ENCODE measurements around the gene AK5.
A peak's percentile ranks its signal among the peaks of the same experiment; 100 is the strongest.
"Not testable (repeated sequence)": the region's sequence is repeated elsewhere in the genome, so short reads cannot be mapped to it uniquely, and the experiment has no call there.

Gene AK5

GRCh38 chr1:77498918-77499317, 217.1 kb downstream of the AK5 start:
- DNase-seq (ENCODE audit: low read depth in 2 of 2, low spot score in 1 of 2) = no peak

- no peak for DNase-seq (ENCODE audit: low read depth in 2 of 2, low spot score in 1 of 2)
These were observed 217.6 kb downstream of the AK5 start for GRCh38 chr1:77499466-77499865.

GRCh38 chr1:77504986-77505385, 223.2 kb downstream of the AK5 start:
- no peak for DNase-seq (ENCODE audit: low read depth in 2 of 2, low spot score in 1 of 2)

GRCh38 chr1:77506771-77507170, 225.0 kb downstream of the AK5 start:
- no peak for DNase-seq (ENCODE audit: low read depth in 2 of 2, low spot score in 1 of 2)

GRCh38 chr1:77509051-77509492, 227.3 kb downstream of the AK5 start:
- DNase-seq (ENCODE audit: low read depth in 2 of 2, low spot score in 1 of 2) = no peak

GRCh38 chr1:77509898-77510297, 228.1 kb downstream of the AK5 start:
- DNase-seq (ENCODE audit: low read depth in 2 of 2, low spot score in 1 of 2) = no peak

GRCh38 chr1:77511440-77511840, 229.6 kb downstream of the AK5 start:
- no peak for DNase-seq (ENCODE audit: low read depth in 2 of 2, low spot score in 1 of 2)

GRCh38 chr1:77512650-77513049, 230.8 kb downstream of the AK5 start:
- not testable (repeated sequence) for DNase-seq (ENCODE audit: low read depth in 2 of 2, low spot score in 1 of 2)

- no peak for DNase-seq (ENCODE audit: low read depth in 2 of 2, low spot score in 1 of 2)
These were observed 232.3 kb downstream of the AK5 start for GRCh38 chr1:77513839-77514763.

GRCh38 chr1:77514921-77515776, 233.3 kb downstream of the AK5 start:
- DNase-seq (ENCODE audit: low read depth in 2 of 2, low spot score in 1 of 2) = no peak

- no peak for DNase-seq (ENCODE audit: low read depth in 2 of 2, low spot score in 1 of 2)
These were observed 234.3 kb downstream of the AK5 start for GRCh38 chr1:77516106-77516505.

- no peak for DNase-seq (ENCODE audit: low read depth in 2 of 2, low spot score in 1 of 2)
These were observed 242.2 kb downstream of the AK5 start for GRCh38 chr1:77524038-77524437.

- DNase-seq (ENCODE audit: low read depth in 2 of 2, low spot score in 1 of 2) = not testable (repeated sequence)
These were observed 249.3 kb downstream of the AK5 start for GRCh38 chr1:77531149-77531548.

- DNase-seq (ENCODE audit: low read depth in 2 of 2, low spot score in 1 of 2) = not testable (repeated sequence)
These were observed 249.9 kb downstream of the AK5 start for GRCh38 chr1:77531596-77532280.

- no peak for DNase-seq (ENCODE audit: low read depth in 2 of 2, low spot score in 1 of 2)
These were observed 250.8 kb downstream of the AK5 start for GRCh38 chr1:77532641-77533040.

GRCh38 chr1:77533660-77534305, 252.0 kb downstream of the AK5 start:
- DNase-seq (ENCODE audit: low read depth in 2 of 2, low spot score in 1 of 2) = peak; percentile 7 to 26

GRCh38 chr1:77534456-77534855, 252.6 kb downstream of the AK5 start:
- DNase-seq (ENCODE audit: low read depth in 2 of 2, low spot score in 1 of 2) = no peak

- no peak for DNase-seq (ENCODE audit: low read depth in 2 of 2, low spot score in 1 of 2)
These were observed 255.0 kb downstream of the AK5 start for GRCh38 chr1:77536813-77537212.

GRCh38 chr1:77538956-77539518, 257.2 kb downstream of the AK5 start:
- no peak for DNase-seq (ENCODE audit: low read depth in 2 of 2, low spot score in 1 of 2)

- DNase-seq (ENCODE audit: low read depth in 2 of 2, low spot score in 1 of 2) = no peak
These were observed 257.8 kb downstream of the AK5 start for GRCh38 chr1:77539519-77540142.
